A673 (cell line): ENCODE measurements around the gene SFMBT2.

Source experiments
- CTCF ChIP-seq: fragments of 300-800, 200-600 bp; sonication (generic); conservative IDR thresholded peaks from 2 replicates; pipeline ENCODE4 v1.5.1; 2017; ENCODE audit warnings: low read depth, mild to moderate bottlenecking, antibody characterized with exemption, low read length, moderate library complexity, mixed read lengths
- EZH2 ChIP-seq: fragments of 200-600 bp; sonication (generic); IDR thresholded peaks from 2 replicates; pipeline ENCODE4 v1.6.1; 2017; ENCODE audit warnings: borderline replicate concordance, low read depth, mild to moderate bottlenecking, mixed read lengths, antibody characterized with exemption, low read length; ENCODE audit not compliant: poor library complexity, severe bottlenecking

- TF ChIP-seq CTCF = no peak
- no peak for TF ChIP-seq EZH2
Observed at GRCh38 chr10:7350541-7351195, 60.2 kb downstream of the SFMBT2 start.
